Ishikawa (cell line): Measurements from ENCODE around the gene HS3ST6.

Source experiments
- CEBPB ChIP-seq: IDR thresholded peaks from 2 replicates; pipeline ENCODE4 v1.6.1; 2012
- CREB1 ChIP-seq: IDR thresholded peaks from 2 replicates; pipeline ENCODE4 v1.6.1; 2012; ENCODE audit warnings: low read depth
- EGR1 ChIP-seq: IDR thresholded peaks from 2 replicates; pipeline ENCODE4 v1.6.1; 2012
- EP300 ChIP-seq: IDR thresholded peaks from 2 replicates; pipeline ENCODE4 v1.6.1; 2012; ENCODE audit warnings: borderline replicate concordance
- FOXM1 ChIP-seq: IDR thresholded peaks from 2 replicates; pipeline ENCODE4 v1.6.1; 2012; ENCODE audit warnings: low read depth, borderline replicate concordance
- NFIC ChIP-seq: IDR thresholded peaks from 2 replicates; pipeline ENCODE4 v1.6.1; 2012
- RAD21 ChIP-seq: IDR thresholded peaks from 2 replicates; pipeline ENCODE4 v1.6.1; 2012; ENCODE audit warnings: low read depth
- TAF1 ChIP-seq: IDR thresholded peaks from 2 replicates; pipeline ENCODE4 v1.6.1; 2012; ENCODE audit warnings: low read depth, mild to moderate bottlenecking
- TEAD4 ChIP-seq: IDR thresholded peaks from 2 replicates; pipeline ENCODE4 v1.6.1; 2012
- YY1 ChIP-seq: IDR thresholded peaks from 2 replicates; pipeline ENCODE4 v1.6.1; 2012; ENCODE audit warnings: low read depth
- ZBTB7A ChIP-seq: IDR thresholded peaks from 2 replicates; pipeline ENCODE4 v1.6.1; 2012; ENCODE audit warnings: low read depth
- TF ChIP-seq, protein P1 (sequence below): IDR thresholded peaks from 2 replicates; pipeline ENCODE4 v1.6.1; 2012; ENCODE audit warnings: low read depth, mild to moderate bottlenecking
- TF ChIP-seq, protein P2 (sequence below): IDR thresholded peaks from 2 replicates; pipeline ENCODE4 v1.6.1; 2012
- TF ChIP-seq, protein P3 (sequence below): IDR thresholded peaks from 2 replicates; pipeline ENCODE4 v1.6.1; 2012

DNA sequence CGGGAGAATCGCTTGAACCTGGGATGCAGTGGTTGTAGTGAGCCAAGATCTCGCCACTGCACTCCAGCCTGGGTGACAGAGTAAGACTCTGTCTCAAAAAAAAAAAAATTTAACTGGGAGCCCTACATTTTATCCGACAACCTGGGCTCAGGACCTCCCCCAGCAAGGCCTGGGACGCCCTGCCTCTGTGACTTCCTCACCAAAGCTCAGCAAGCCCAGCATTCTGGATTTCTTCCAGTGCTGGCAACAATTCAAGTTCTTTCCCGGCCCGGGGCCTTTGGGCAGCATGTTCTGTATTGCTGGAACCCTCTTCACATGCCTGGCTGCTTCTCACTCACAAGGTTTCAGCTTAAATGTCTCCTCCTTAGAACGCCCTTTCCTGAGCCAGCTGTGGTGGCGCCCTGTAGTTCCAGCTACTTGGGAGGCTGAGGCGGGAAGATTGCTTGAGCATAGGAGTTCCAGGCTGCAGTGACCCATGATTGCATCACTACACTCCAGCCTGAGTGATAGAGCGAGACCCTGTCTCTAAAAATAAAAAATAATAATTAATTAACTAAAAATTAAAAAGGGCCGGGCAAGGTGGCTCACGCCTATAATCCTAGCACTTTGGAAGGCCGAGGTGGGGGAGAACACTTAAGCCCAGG, 30.4 kb downstream of the HS3ST6 start:
- TF ChIP-seq RAD21, result no peak
- TF ChIP-seq, protein P1, sequence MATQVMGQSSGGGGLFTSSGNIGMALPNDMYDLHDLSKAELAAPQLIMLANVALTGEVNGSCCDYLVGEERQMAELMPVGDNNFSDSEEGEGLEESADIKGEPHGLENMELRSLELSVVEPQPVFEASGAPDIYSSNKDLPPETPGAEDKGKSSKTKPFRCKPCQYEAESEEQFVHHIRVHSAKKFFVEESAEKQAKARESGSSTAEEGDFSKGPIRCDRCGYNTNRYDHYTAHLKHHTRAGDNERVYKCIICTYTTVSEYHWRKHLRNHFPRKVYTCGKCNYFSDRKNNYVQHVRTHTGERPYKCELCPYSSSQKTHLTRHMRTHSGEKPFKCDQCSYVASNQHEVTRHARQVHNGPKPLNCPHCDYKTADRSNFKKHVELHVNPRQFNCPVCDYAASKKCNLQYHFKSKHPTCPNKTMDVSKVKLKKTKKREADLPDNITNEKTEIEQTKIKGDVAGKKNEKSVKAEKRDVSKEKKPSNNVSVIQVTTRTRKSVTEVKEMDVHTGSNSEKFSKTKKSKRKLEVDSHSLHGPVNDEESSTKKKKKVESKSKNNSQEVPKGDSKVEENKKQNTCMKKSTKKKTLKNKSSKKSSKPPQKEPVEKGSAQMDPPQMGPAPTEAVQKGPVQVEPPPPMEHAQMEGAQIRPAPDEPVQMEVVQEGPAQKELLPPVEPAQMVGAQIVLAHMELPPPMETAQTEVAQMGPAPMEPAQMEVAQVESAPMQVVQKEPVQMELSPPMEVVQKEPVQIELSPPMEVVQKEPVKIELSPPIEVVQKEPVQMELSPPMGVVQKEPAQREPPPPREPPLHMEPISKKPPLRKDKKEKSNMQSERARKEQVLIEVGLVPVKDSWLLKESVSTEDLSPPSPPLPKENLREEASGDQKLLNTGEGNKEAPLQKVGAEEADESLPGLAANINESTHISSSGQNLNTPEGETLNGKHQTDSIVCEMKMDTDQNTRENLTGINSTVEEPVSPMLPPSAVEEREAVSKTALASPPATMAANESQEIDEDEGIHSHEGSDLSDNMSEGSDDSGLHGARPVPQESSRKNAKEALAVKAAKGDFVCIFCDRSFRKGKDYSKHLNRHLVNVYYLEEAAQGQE, result no peak
- no peak for TF ChIP-seq CREB1
- no peak for TF ChIP-seq EGR1
- no peak for TF ChIP-seq ZBTB7A
- TF ChIP-seq EP300, result no peak
- no peak for TF ChIP-seq FOXM1
- no peak for TF ChIP-seq YY1
- no peak for TF ChIP-seq TAF1
- TF ChIP-seq, protein P2, sequence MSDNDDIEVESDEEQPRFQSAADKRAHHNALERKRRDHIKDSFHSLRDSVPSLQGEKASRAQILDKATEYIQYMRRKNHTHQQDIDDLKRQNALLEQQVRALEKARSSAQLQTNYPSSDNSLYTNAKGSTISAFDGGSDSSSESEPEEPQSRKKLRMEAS, result no peak
- TF ChIP-seq CEBPB, result no peak
- TF ChIP-seq, protein P3, sequence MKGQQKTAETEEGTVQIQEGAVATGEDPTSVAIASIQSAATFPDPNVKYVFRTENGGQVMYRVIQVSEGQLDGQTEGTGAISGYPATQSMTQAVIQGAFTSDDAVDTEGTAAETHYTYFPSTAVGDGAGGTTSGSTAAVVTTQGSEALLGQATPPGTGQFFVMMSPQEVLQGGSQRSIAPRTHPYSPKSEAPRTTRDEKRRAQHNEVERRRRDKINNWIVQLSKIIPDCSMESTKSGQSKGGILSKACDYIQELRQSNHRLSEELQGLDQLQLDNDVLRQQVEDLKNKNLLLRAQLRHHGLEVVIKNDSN, result no peak
- TF ChIP-seq TEAD4, result no peak
- TF ChIP-seq NFIC, result 0 out of 2 replicates have a peak, but pooled peaks have one; percentile 25
